ENCODE measurements around the gene RAD23A. TPM values are rescaled to one million over a fixed set of nuclear protein-coding genes. Genes with fewer than 3 reads are reported as not detected.

The RAD23A gene
- polyA plus RNA-seq, 3 donors from 2014 or later: 68.9 to 121 (median 69.4) TPM

GRCh38 chr19:12987190-12987589 is 41.5 kb downstream of the RAD23A start:
- Mint-ChIP-seq H3K4me1 (peaks cover 0 to 7% of the 10 kb centered on the region in 2 donors), H3K4me3 (no peak overlapping the region), H3K9me3 (peaks cover 0 to 2% (median 0%) of the 10 kb centered on the region in 6 donors), H3K36me3 (no peaks in the 10 kb centered on the region), H3K27ac (no peak overlapping the region), H3K27me3 (ENCODE audit: low read depth in 3 of 3) (peaks cover 7 to 20% (median 13%) of the 10 kb centered on the region in 3 donors)
- DNase-seq: peak in 1 of 3 donors; percentile 42

- peaks cover 0 to 7% of the 10 kb centered on the region in 2 donors for H3K4me1 Mint-ChIP-seq
- DNase-seq: no peak
- peaks cover 0 to 2% (median 0%) of the 10 kb centered on the region in 6 donors for H3K9me3 Mint-ChIP-seq
- no peak overlapping the region for H3K4me3 Mint-ChIP-seq
- no peak overlapping the region for H3K27ac Mint-ChIP-seq
- H3K36me3 Mint-ChIP-seq: no peaks in the 10 kb centered on the region
- peaks cover 9 to 20% (median 13%) of the 10 kb centered on the region in 3 donors for H3K27me3 Mint-ChIP-seq (ENCODE audit: low read depth in 3 of 3)
Observed at GRCh38 chr19:12987781-12988180, 42.1 kb downstream of the RAD23A start.

GRCh38 chr19:12990431-12990830 is 44.8 kb downstream of the RAD23A start:
- Mint-ChIP-seq H3K4me1 (peaks cover 7 to 15% of the 10 kb centered on the region in 2 donors), H3K9me3 (peaks cover 0 to 2% (median 0%) of the 10 kb centered on the region in 6 donors), H3K4me3 (no peak overlapping the region), H3K27ac (peak overlapping the region in 2 of 6 donors; percentile 16 to 81), H3K36me3 (no peaks in the 10 kb centered on the region), H3K27me3 (ENCODE audit: low read depth in 3 of 3) (peaks cover 19 to 30% (median 29%) of the 10 kb centered on the region in 3 donors)
- no peak for DNase-seq

- peak overlapping the region in 4 of 6 donors; percentile 8 to 81 (median 36) for H3K27ac Mint-ChIP-seq
- H3K27me3 Mint-ChIP-seq (ENCODE audit: low read depth in 3 of 3): peaks cover 17 to 29% (median 28%) of the 10 kb centered on the region in 3 donors
- no peak overlapping the region for H3K4me3 Mint-ChIP-seq
- no peaks in the 10 kb centered on the region for H3K36me3 Mint-ChIP-seq
- H3K4me1 Mint-ChIP-seq: peaks cover 7 to 15% of the 10 kb centered on the region in 2 donors
- H3K9me3 Mint-ChIP-seq: peaks cover 0 to 2% (median 0%) of the 10 kb centered on the region in 6 donors
- DNase-seq: no peak
Observed at GRCh38 chr19:12990853-12991252, 45.2 kb downstream of the RAD23A start.

- Mint-ChIP-seq H3K36me3 (no peaks in the 10 kb centered on the region), H3K4me1 (peaks cover 7 to 16% of the 10 kb centered on the region in 2 donors), H3K9me3 (peaks cover 0 to 2% (median 0%) of the 10 kb centered on the region in 6 donors), H3K27ac (peak overlapping the region in 3 of 6 donors; percentile 56 to 81 (median 63)), H3K27me3 (ENCODE audit: low read depth in 3 of 3) (peaks cover 15 to 30% (median 28%) of the 10 kb centered on the region in 3 donors), H3K4me3 (no peak overlapping the region)
- DNase-seq: no peak
Observed at GRCh38 chr19:12991296-12991695, 45.6 kb downstream of the RAD23A start.

- H3K27ac Mint-ChIP-seq: no peak overlapping the region
- H3K9me3 Mint-ChIP-seq: peaks cover 0 to 2% (median 0%) of the 10 kb centered on the region in 6 donors
- peaks cover 7 to 12% of the 10 kb centered on the region in 2 donors for H3K4me1 Mint-ChIP-seq
- H3K27me3 Mint-ChIP-seq (ENCODE audit: low read depth in 3 of 3): peaks cover 18 to 34% (median 34%) of the 10 kb centered on the region in 3 donors
- no peaks in the 10 kb centered on the region for H3K36me3 Mint-ChIP-seq
- H3K4me3 Mint-ChIP-seq: no peak overlapping the region
- no peak for DNase-seq
Observed at GRCh38 chr19:12992729-12993128, 47.1 kb downstream of the RAD23A start.

GRCh38 chr19:12993562-12993961 is 47.9 kb downstream of the RAD23A start:
- Mint-ChIP-seq H3K27me3 (ENCODE audit: low read depth in 3 of 3) (peaks cover 22 to 40% (median 36%) of the 10 kb centered on the region in 3 donors), H3K36me3 (peaks cover 0 to 4% (median 0%) of the 10 kb centered on the region in 3 donors), H3K9me3 (peaks cover 0 to 2% (median 0%) of the 10 kb centered on the region in 6 donors), H3K4me3 (peak overlapping the region; percentile 9 to 50 (median 32)), H3K4me1 (peaks cover 7 to 12% of the 10 kb centered on the region in 2 donors), H3K27ac (peak overlapping the region in 3 of 6 donors; percentile 32 to 76 (median 52))
- DNase-seq: no peak

- peaks cover 22 to 44% (median 41%) of the 10 kb centered on the region in 3 donors for H3K27me3 Mint-ChIP-seq (ENCODE audit: low read depth in 3 of 3)
- peak within 1 kb of the TSS; percentile 35 to 98 (median 91) for H3K27ac Mint-ChIP-seq
- peak within 1 kb of the TSS; percentile 84 to 96 (median 90) for H3K4me3 Mint-ChIP-seq
- peak; percentile 71 to 75 (median 75) for DNase-seq
- H3K36me3 Mint-ChIP-seq: peaks cover 0 to 4% (median 0%) of the 10 kb centered on the region in 3 donors
- peaks cover 7 to 12% of the 10 kb centered on the region in 2 donors for H3K4me1 Mint-ChIP-seq
- peaks cover 0 to 2% (median 0%) of the 10 kb centered on the region in 6 donors for H3K9me3 Mint-ChIP-seq
Observed at GRCh38 chr19:12994701-12995595, 49.3 kb downstream of the RAD23A start, which contains the start of gene NFIX. Gene NFIX (plus strand): TSS chr19:12995475. CDS start chr19:12995838, 363 bp downstream.

GRCh38 chr19:12995596-12996405 is 50.1 kb downstream of the RAD23A start:
- Mint-ChIP-seq H3K4me1 (peaks cover 7 to 12% of the 10 kb centered on the region in 2 donors), H3K27ac (peak overlapping the region in 1 of 6 donors; percentile 17), H3K27me3 (ENCODE audit: low read depth in 3 of 3) (peaks cover 26 to 44% (median 39%) of the 10 kb centered on the region in 3 donors), H3K36me3 (peaks cover 0 to 4% (median 0%) of the 10 kb centered on the region in 3 donors), H3K4me3 (peak overlapping the region; percentile 47 to 84 (median 71)), H3K9me3 (peaks cover 0 to 2% (median 0%) of the 10 kb centered on the region in 6 donors)
- peak in 2 of 3 donors; percentile 28 to 30 for DNase-seq

- H3K27ac Mint-ChIP-seq: peak overlapping the region in 2 of 6 donors; percentile 49 to 62
- DNase-seq: no peak
- peaks cover 0 to 2% (median 0%) of the 10 kb centered on the region in 6 donors for H3K9me3 Mint-ChIP-seq
- peaks cover 0 to 4% (median 0%) of the 10 kb centered on the region in 3 donors for H3K36me3 Mint-ChIP-seq
- peak overlapping the region; percentile 50 to 76 (median 52) for H3K4me3 Mint-ChIP-seq
- H3K27me3 Mint-ChIP-seq (ENCODE audit: low read depth in 3 of 3): peaks cover 27 to 44% (median 36%) of the 10 kb centered on the region in 3 donors
- peaks cover 7 to 12% of the 10 kb centered on the region in 2 donors for H3K4me1 Mint-ChIP-seq
Observed at GRCh38 chr19:12996406-12997094, 50.9 kb downstream of the RAD23A start.

GRCh38 chr19:12997179-12997966 is 51.7 kb downstream of the RAD23A start:
- no peak for DNase-seq
- H3K36me3 Mint-ChIP-seq: peaks cover 0 to 4% (median 0%) of the 10 kb centered on the region in 3 donors
- peaks cover 25 to 43% (median 36%) of the 10 kb centered on the region in 3 donors for H3K27me3 Mint-ChIP-seq (ENCODE audit: low read depth in 3 of 3)
- H3K27ac Mint-ChIP-seq: peak overlapping the region in 5 of 6 donors; percentile 40 to 83 (median 75)
- peak overlapping the region; percentile 50 to 76 (median 63) for H3K4me3 Mint-ChIP-seq
- H3K4me1 Mint-ChIP-seq: peaks cover 7 to 12% of the 10 kb centered on the region in 2 donors
- H3K9me3 Mint-ChIP-seq: peaks cover 0 to 2% (median 0%) of the 10 kb centered on the region in 6 donors

Measured in immature natural killer cell (primary cell).